SK-N-SH (cell line): ENCODE results near the gene DONSON. TPM values are rescaled to one million over a fixed set of nuclear protein-coding genes. Genes with fewer than 3 reads are reported as not detected.

Source experiments
- CTCF ChIA-PET: fragments of 300-600, 350-600 bp; formaldehyde crosslinking; extraction: SDS; loops from one replicate; lab custom pipeline; 2021; lab: Yijun Ruan, JAX
- POLR2A ChIA-PET: fragments of 350-600 bp; sonication (Branson Sonifier 250); formaldehyde crosslinking; extraction: SDS; loops from one replicate; lab custom pipeline; 2020; ENCODE audit warnings: antibody characterized with exemption, inconsistent platforms; lab: Yijun Ruan, JAX
- DNase-seq: peaks from one replicate; pipeline ENCODE4 v3.0.0; 2012
- H2AFZ ChIP-seq: fragments of 200-600 bp; sonication (generic); 2 replicates; pipeline ENCODE4 v1.8.1; 2016; ENCODE audit warnings: antibody characterized with exemption, mild to moderate bottlenecking, low read depth
- H3F3A ChIP-seq: fragments of 200-600 bp; sonication (generic); replicated peaks from 2 replicates; pipeline ENCODE3; 2016; ENCODE audit warnings: antibody characterized with exemption, mild to moderate bottlenecking; ENCODE audit not compliant: insufficient read depth
- H3K27ac ChIP-seq, 2 experiments: fragments of 200-500 bp in 1 of 2; fragments of 200-600 bp in 1 of 2; sonication (Bioruptor generic) in 1 of 2; sonication (generic), shearing (Covaris generic) in 1 of 2; 2 replicates each; pipeline versions ENCODE4 v1.5.1 to v1.6.1; 2014 to 2016; ENCODE audit warnings: low read depth in 2 of 2, inconsistent platforms in 1 of 2, low read length in 1 of 2, mild to moderate bottlenecking in 1 of 2, mixed read lengths in 1 of 2
- H3K27me3 ChIP-seq: fragments of 200-600 bp; sonication (generic), shearing (Covaris generic); 2 replicates; pipeline ENCODE4 v1.6.1; 2016; ENCODE audit warnings: mixed run types; ENCODE audit not compliant: insufficient read depth
- H3K36me3 ChIP-seq, 2 experiments: fragments of 200-500 bp in 1 of 2; fragments of 200-600 bp in 1 of 2; sonication (Bioruptor generic) in 1 of 2; sonication (generic) in 1 of 2; replicated peaks in 1 of 2; 2 replicates each; pipeline versions ENCODE3 to v1.5.1; 2014 to 2016; ENCODE audit warnings: low read length in 1 of 2, mild to moderate bottlenecking in 1 of 2; ENCODE audit not compliant: insufficient read depth in 2 of 2, control insufficient read depth in 1 of 2
- H3K4me1 ChIP-seq, 2 experiments: fragments of 200-500 bp in 1 of 2; fragments of 200-600 bp in 1 of 2; sonication (Bioruptor generic) in 1 of 2; sonication (generic), shearing (Covaris generic) in 1 of 2; 2 replicates each; pipeline versions ENCODE4 v1.5.1 to v1.6.1; 2014 to 2016; ENCODE audit warnings: low read depth in 1 of 2, low read length in 1 of 2, mixed run types in 1 of 2; ENCODE audit not compliant: insufficient read depth in 2 of 2, control insufficient read depth in 1 of 2
- H3K4me2 ChIP-seq: fragments of 200-600 bp; sonication (generic), shearing (Covaris generic); 2 replicates; pipeline ENCODE4 v1.6.1; 2017; ENCODE audit warnings: mixed run types
- H3K4me3 ChIP-seq, 2 experiments: fragments of 200-500 bp in 1 of 2; fragments of 200-600 bp in 1 of 2; sonication (Bioruptor generic) in 1 of 2; sonication (generic), shearing (Covaris generic) in 1 of 2; 2 replicates each; pipeline versions ENCODE4 v1.5.1 to v1.8.1; 2014 to 2016; ENCODE audit warnings: low read depth in 2 of 2, inconsistent platforms in 1 of 2, low read length in 1 of 2, mild to moderate bottlenecking in 1 of 2, mixed read lengths in 1 of 2, moderate library complexity in 1 of 2
- H3K79me2 ChIP-seq: fragments of 200-600 bp; sonication (generic); 2 replicates; pipeline ENCODE4 v1.8.1; 2017; ENCODE audit warnings: mild to moderate bottlenecking; ENCODE audit not compliant: insufficient read depth
- H3K9ac ChIP-seq: fragments of 200-600 bp; sonication (generic); 2 replicates; pipeline ENCODE4 v1.6.1; 2017; ENCODE audit warnings: mixed run types
- H3K9me2 ChIP-seq: fragments of 200-600 bp; sonication (generic); 2 replicates; pipeline ENCODE4 v1.6.1; 2017; ENCODE audit warnings: mixed run types
- H3K9me3 ChIP-seq: fragments of 200-600 bp; sonication (generic); 2 replicates; pipeline ENCODE4 v1.6.1; 2017; ENCODE audit warnings: mixed run types, mild to moderate bottlenecking, moderate library complexity
- H4K20me1 ChIP-seq: fragments of 200-600 bp; sonication (generic); 2 replicates; pipeline ENCODE4 v1.6.1; 2017; ENCODE audit warnings: mild to moderate bottlenecking, mixed run types; ENCODE audit not compliant: insufficient read depth
- ELF1 ChIP-seq: IDR thresholded peaks from 2 replicates; pipeline ENCODE4 v1.4.0; 2012
- MEF2A ChIP-seq: IDR thresholded peaks from 2 replicates; pipeline ENCODE4 v1.4.0; 2012; ENCODE audit warnings: low read depth, borderline replicate concordance
- RAD21 ChIP-seq: IDR thresholded peaks from 2 replicates; pipeline ENCODE4 v1.6.1; 2012; ENCODE audit warnings: mild to moderate bottlenecking, low read length
- RXRA ChIP-seq: IDR thresholded peaks from 2 replicates; pipeline ENCODE4 v1.4.0; 2012; ENCODE audit warnings: low read depth, mild to moderate bottlenecking, borderline replicate concordance
- SIN3A ChIP-seq: IDR thresholded peaks from 2 replicates; pipeline ENCODE4 v1.6.1; 2012; ENCODE audit warnings: low read depth, mild to moderate bottlenecking, low read length, moderate library complexity, borderline replicate concordance
- SMC3 ChIP-seq: IDR thresholded peaks from 2 replicates; pipeline ENCODE4 v1.6.1; 2012; ENCODE audit warnings: low read depth, low read length, improper control_type of control experiment
- WGBS: methylation state at CpG from one replicate; pipeline ENCODE4 v1.1.6; 2017; ENCODE audit warnings: low lambda C conversion rate; 5-methylcytosine and 5-hydroxymethylcytosine counted together
- polyA plus RNA-seq, 3 experiments: library from polyadenylated mRNA; depleted of rRNA; stranded (reverse); fragments of >200 nt; gene quantifications; 2 replicates each; pipeline ENCODE4 v1.2.3, GENCODE V29; 2012
- TF ChIP-seq, protein P1 (sequence below): IDR thresholded peaks from 2 replicates; pipeline ENCODE4 v1.4.0; 2012; ENCODE audit warnings: low read depth
- TF ChIP-seq, protein P2 (sequence below): fragments of 200-600 bp; sonication (generic); IDR thresholded peaks from 2 replicates; pipeline ENCODE4 v1.6.1; 2017; ENCODE audit warnings: antibody characterized with exemption, mild to moderate bottlenecking, moderate library complexity
- TF ChIP-seq, protein P3 (sequence below): IDR thresholded peaks from 2 replicates; pipeline ENCODE4 v1.6.1; 2012; ENCODE audit warnings: mild to moderate bottlenecking, low read depth, low read length, moderate library complexity

The DONSON gene
- polyA plus RNA-seq, 1 of the 3 experiments (the other 2 are of a cell fraction): 17.3 TPM

DNA sequence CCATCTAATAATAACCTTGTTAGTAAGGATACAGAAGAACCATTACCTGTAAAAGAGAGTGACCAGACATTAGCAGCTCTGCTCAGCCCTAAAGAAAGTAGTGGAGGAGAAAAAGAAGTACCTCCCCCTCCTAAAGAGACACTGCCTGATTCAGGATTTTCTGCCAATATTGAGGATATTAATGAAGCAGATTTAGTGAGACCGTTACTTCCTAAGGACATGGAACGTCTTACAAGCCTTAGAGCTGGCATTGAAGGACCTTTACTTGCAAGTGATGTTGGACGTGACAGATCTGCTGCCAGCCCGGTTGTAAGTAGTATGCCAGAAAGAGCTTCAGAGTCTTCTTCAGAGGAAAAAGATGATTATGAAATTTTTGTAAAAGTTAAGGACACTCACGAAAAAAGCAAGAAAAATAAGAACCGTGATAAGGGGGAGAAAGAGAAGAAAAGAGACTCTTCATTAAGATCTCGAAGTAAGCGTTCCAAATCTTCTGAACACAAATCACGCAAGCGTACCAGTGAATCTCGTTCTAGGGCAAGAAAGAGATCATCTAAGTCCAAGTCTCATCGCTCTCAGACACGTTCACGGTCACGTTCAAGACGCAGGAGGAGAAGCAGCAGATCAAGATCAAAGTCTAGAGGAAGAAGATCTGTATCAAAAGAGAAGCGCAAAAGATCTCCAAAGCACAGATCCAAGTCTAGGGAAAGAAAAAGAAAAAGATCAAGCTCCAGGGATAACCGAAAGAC, 34.1 kb downstream of the DONSON start:
- H3K36me3 ChIP-seq: peaks cover 90 to 94% of the 10 kb centered on the region in 2 experiments

More for the DNA sequence above, 34.1 kb downstream of the DONSON start:
- H3K4me2 ChIP-seq: no peak overlapping the region
- no peak overlapping the region for H2AFZ ChIP-seq
- DNase-seq: no peak
- H3K27ac ChIP-seq: no peak overlapping the region
- POLR2A ChIA-PET: no interaction called here
- CTCF ChIA-PET: interaction anchor here (0.9 kb wide), 2 partner anchors 10 to 52 kb away, joined by 3 to 4 read pairs; no protein-coding TSS in a partner anchor
- no peak overlapping the region for H3K9ac ChIP-seq
- 97% methylated on average over 18 of the region's 18 CpGs for WGBS
- no peaks in the 10 kb centered on the region for H3K9me2 ChIP-seq
- H3K79me2 ChIP-seq: peaks cover 99% of the 10 kb centered on the region
- no peak overlapping the region for H3K4me3 ChIP-seq
- TF ChIP-seq, protein P1, sequence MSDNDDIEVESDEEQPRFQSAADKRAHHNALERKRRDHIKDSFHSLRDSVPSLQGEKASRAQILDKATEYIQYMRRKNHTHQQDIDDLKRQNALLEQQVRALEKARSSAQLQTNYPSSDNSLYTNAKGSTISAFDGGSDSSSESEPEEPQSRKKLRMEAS: no peak
- TF ChIP-seq SIN3A: no peak
- TF ChIP-seq RAD21: no peak
- TF ChIP-seq RXRA: no peak
- TF ChIP-seq, protein P2, sequence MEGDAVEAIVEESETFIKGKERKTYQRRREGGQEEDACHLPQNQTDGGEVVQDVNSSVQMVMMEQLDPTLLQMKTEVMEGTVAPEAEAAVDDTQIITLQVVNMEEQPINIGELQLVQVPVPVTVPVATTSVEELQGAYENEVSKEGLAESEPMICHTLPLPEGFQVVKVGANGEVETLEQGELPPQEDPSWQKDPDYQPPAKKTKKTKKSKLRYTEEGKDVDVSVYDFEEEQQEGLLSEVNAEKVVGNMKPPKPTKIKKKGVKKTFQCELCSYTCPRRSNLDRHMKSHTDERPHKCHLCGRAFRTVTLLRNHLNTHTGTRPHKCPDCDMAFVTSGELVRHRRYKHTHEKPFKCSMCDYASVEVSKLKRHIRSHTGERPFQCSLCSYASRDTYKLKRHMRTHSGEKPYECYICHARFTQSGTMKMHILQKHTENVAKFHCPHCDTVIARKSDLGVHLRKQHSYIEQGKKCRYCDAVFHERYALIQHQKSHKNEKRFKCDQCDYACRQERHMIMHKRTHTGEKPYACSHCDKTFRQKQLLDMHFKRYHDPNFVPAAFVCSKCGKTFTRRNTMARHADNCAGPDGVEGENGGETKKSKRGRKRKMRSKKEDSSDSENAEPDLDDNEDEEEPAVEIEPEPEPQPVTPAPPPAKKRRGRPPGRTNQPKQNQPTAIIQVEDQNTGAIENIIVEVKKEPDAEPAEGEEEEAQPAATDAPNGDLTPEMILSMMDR: no peak
- no peak for TF ChIP-seq MEF2A
- no peak for TF ChIP-seq SMC3
- no peak for TF ChIP-seq ELF1
- TF ChIP-seq, protein P3, sequence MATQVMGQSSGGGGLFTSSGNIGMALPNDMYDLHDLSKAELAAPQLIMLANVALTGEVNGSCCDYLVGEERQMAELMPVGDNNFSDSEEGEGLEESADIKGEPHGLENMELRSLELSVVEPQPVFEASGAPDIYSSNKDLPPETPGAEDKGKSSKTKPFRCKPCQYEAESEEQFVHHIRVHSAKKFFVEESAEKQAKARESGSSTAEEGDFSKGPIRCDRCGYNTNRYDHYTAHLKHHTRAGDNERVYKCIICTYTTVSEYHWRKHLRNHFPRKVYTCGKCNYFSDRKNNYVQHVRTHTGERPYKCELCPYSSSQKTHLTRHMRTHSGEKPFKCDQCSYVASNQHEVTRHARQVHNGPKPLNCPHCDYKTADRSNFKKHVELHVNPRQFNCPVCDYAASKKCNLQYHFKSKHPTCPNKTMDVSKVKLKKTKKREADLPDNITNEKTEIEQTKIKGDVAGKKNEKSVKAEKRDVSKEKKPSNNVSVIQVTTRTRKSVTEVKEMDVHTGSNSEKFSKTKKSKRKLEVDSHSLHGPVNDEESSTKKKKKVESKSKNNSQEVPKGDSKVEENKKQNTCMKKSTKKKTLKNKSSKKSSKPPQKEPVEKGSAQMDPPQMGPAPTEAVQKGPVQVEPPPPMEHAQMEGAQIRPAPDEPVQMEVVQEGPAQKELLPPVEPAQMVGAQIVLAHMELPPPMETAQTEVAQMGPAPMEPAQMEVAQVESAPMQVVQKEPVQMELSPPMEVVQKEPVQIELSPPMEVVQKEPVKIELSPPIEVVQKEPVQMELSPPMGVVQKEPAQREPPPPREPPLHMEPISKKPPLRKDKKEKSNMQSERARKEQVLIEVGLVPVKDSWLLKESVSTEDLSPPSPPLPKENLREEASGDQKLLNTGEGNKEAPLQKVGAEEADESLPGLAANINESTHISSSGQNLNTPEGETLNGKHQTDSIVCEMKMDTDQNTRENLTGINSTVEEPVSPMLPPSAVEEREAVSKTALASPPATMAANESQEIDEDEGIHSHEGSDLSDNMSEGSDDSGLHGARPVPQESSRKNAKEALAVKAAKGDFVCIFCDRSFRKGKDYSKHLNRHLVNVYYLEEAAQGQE: no peak
- H3K4me1 ChIP-seq: no peaks in the 10 kb centered on the region; a peak in 2 of 4 replicates
- no peaks in the 10 kb centered on the region for H3F3A ChIP-seq
- no peaks in the 10 kb centered on the region for H3K27me3 ChIP-seq
- peaks cover 96% of the 10 kb centered on the region for H4K20me1 ChIP-seq
- no peaks in the 10 kb centered on the region for H3K9me3 ChIP-seq
